ENCODE measurements around the gene HNRNPLL. TPM values are rescaled to one million over a fixed set of nuclear protein-coding genes. Genes with fewer than 3 reads are reported as not detected.
A peak's percentile ranks its signal among the peaks of the same experiment; 100 is the strongest.

HNRNPLL gene
- total and polyA plus RNA-seq, 2 of the 13 experiments (the other 11 are each of a cell fraction or from before 2014, with no cell fraction given) = 49.4 to 103 TPM

- TF ChIP-seq, protein P1, sequence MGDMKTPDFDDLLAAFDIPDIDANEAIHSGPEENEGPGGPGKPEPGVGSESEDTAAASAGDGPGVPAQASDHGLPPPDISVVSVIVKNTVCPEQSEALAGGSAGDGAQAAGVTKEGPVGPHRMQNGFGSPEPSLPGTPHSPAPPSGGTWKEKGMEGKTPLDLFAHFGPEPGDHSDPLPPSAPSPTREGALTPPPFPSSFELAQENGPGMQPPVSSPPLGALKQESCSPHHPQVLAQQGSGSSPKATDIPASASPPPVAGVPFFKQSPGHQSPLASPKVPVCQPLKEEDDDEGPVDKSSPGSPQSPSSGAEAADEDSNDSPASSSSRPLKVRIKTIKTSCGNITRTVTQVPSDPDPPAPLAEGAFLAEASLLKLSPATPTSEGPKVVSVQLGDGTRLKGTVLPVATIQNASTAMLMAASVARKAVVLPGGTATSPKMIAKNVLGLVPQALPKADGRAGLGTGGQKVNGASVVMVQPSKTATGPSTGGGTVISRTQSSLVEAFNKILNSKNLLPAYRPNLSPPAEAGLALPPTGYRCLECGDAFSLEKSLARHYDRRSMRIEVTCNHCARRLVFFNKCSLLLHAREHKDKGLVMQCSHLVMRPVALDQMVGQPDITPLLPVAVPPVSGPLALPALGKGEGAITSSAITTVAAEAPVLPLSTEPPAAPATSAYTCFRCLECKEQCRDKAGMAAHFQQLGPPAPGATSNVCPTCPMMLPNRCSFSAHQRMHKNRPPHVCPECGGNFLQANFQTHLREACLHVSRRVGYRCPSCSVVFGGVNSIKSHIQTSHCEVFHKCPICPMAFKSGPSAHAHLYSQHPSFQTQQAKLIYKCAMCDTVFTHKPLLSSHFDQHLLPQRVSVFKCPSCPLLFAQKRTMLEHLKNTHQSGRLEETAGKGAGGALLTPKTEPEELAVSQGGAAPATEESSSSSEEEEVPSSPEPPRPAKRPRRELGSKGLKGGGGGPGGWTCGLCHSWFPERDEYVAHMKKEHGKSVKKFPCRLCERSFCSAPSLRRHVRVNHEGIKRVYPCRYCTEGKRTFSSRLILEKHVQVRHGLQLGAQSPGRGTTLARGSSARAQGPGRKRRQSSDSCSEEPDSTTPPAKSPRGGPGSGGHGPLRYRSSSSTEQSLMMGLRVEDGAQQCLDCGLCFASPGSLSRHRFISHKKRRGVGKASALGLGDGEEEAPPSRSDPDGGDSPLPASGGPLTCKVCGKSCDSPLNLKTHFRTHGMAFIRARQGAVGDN (CRISPR knock-in tag; IDR thresholded peaks at IDR 0.05) = peak; percentile 57
- TF ChIP-seq, protein P2, sequence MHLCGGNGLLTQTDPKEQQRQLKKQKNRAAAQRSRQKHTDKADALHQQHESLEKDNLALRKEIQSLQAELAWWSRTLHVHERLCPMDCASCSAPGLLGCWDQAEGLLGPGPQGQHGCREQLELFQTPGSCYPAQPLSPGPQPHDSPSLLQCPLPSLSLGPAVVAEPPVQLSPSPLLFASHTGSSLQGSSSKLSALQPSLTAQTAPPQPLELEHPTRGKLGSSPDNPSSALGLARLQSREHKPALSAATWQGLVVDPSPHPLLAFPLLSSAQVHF (CRISPR knock-in tag; IDR thresholded peaks at IDR 0.05) = no peak
- TF ChIP-seq REST (IDR thresholded peaks at IDR 0.05; ENCODE audit: borderline replicate concordance in 1 of 2, low read depth in 1 of 2, low read length in 2 of 2) (0 out of 4 replicates have a peak, but pooled peaks of 1 of the 2 experiments have one; percentile 27), POLR2A (IDR thresholded peaks at IDR 0.05; ENCODE audit: insufficient read depth in 1 of 2, low read depth in 2 of 2, low read length in 2 of 2) (peak in 1 of 2 experiments; percentile 70; a peak in 2 of 4 replicates), ZFP37 (CRISPR knock-in tag; IDR thresholded peaks at IDR 0.05; ENCODE audit: borderline replicate concordance) (no peak), RAD21 (CRISPR knock-in tag; IDR thresholded peaks at IDR 0.05) (peak; percentile 28; the same call in 1 of the 2 replicates), KAT8 (CRISPR knock-in tag; IDR thresholded peaks at IDR 0.05) (0 out of 2 replicates have a peak, but pooled peaks have one; percentile 24), ZSCAN31 (CRISPR knock-in tag; IDR thresholded peaks at IDR 0.05; ENCODE audit: low read depth) (peak; percentile 39; the same call in 1 of the 2 replicates), ZNF234 (CRISPR knock-in tag; conservative IDR thresholded peaks at IDR 0.05) (no peak), SCMH1 (CRISPR knock-in tag; IDR thresholded peaks at IDR 0.05; ENCODE audit: borderline replicate concordance) (no peak), ZNF282 (IDR thresholded peaks at IDR 0.05; ENCODE audit: partially characterized antibody) (no peak), RAD51 (IDR thresholded peaks at IDR 0.05; ENCODE audit: borderline replicate concordance) (no peak)
- TF ChIP-seq, protein P3, sequence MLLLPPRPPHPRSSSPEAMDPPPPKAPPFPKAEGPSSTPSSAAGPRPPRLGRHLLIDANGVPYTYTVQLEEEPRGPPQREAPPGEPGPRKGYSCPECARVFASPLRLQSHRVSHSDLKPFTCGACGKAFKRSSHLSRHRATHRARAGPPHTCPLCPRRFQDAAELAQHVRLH (CRISPR knock-in tag; IDR thresholded peaks at IDR 0.05; ENCODE audit: borderline replicate concordance, low read depth) = no peak
- TF ChIP-seq, protein P4, sequence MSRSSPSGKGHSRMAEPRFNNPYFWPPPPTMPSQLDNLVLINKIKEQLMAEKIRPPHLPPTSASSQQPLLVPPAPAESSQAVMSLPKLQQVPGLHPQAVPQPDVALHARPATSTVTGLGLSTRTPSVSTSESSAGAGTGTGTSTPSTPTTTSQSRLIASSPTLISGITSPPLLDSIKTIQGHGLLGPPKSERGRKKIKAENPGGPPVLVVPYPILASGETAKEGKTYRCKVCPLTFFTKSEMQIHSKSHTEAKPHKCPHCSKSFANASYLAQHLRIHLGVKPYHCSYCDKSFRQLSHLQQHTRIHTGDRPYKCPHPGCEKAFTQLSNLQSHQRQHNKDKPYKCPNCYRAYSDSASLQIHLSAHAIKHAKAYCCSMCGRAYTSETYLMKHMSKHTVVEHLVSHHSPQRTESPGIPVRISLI (CRISPR knock-in tag; IDR thresholded peaks at IDR 0.05; ENCODE audit: borderline replicate concordance) = peak; percentile 92
- TF ChIP-seq, protein P5, sequence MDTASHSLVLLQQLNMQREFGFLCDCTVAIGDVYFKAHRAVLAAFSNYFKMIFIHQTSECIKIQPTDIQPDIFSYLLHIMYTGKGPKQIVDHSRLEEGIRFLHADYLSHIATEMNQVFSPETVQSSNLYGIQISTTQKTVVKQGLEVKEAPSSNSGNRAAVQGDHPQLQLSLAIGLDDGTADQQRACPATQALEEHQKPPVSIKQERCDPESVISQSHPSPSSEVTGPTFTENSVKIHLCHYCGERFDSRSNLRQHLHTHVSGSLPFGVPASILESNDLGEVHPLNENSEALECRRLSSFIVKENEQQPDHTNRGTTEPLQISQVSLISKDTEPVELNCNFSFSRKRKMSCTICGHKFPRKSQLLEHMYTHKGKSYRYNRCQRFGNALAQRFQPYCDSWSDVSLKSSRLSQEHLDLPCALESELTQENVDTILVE (CRISPR knock-in tag; IDR thresholded peaks at IDR 0.05) = no peak
These were observed 2.4 kb downstream of the HNRNPLL start (continued) for GRCh38 chr2:38600242-38600891.
